Sigmoid colon (tissue), 4 donors: ENCODE results near the gene TNFAIP2.

Source experiments
- EP300 ChIP-seq, 4 donors: sonication (generic); formaldehyde crosslinking; IDR thresholded peaks; one replicate each; pipeline ENCODE4 v1.6.1; 2017; ENCODE audit warnings: antibody characterized with exemption in 4 of 4
- POLR2AphosphoS5 ChIP-seq, 4 donors: sonication (generic); formaldehyde crosslinking; IDR thresholded peaks; one replicate each; pipeline ENCODE4 v1.6.1; 2017; ENCODE audit warnings: antibody characterized with exemption in 4 of 4
- TF ChIP-seq, protein P1 (sequence below), 4 experiments: fragments of 450-650 bp in 3 of 4; fragments of 200-600 bp in 1 of 4; IDR thresholded peaks; one replicate each; pipeline ENCODE4 v1.5.1; 2016 to 2019; ENCODE audit warnings: antibody characterized with exemption in 4 of 4, mild to moderate bottlenecking in 3 of 4, moderate library complexity in 2 of 4

DNA sequence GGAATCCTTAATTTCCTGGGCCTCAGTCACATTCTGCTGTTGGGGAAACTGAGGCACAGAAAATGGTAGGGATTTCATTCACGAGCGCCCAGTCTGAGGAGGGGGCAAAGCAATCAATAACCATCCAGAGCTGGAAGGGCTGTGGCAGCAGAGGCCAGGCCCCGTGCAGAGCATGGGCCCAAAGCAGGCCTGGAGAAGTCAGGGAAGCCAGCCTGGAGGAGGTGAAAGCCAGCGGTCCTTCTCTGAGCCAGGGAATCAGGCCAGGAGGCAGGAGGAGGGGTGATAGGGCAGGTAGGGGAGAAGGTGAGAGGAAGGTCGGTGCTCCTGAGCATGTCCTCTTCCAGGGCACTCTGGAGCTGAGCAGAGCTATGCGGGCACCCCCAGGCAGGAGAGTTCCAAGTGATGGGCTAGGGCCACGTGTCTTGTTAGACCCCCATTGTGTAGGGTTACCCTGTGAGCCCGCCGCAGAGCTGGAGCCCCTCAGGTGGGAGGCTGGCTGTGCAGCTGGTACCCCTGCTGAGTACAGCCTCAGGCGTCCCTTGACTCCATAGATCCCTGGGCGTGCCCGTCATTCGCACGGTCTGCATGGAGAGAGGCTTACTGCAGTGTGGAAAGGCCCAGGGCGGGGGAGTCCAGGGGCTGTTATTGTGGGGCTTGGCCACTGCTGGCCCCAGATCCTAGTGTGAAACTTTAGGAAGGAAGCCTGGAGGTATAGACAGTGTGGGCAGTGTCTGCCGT, 4.8 kb downstream of the TNFAIP2 start:
- TF ChIP-seq EP300 (IDR thresholded peaks at IDR 0.05) (no peak), POLR2AphosphoS5 (IDR thresholded peaks at IDR 0.05) (no peak)
- TF ChIP-seq, protein P1, sequence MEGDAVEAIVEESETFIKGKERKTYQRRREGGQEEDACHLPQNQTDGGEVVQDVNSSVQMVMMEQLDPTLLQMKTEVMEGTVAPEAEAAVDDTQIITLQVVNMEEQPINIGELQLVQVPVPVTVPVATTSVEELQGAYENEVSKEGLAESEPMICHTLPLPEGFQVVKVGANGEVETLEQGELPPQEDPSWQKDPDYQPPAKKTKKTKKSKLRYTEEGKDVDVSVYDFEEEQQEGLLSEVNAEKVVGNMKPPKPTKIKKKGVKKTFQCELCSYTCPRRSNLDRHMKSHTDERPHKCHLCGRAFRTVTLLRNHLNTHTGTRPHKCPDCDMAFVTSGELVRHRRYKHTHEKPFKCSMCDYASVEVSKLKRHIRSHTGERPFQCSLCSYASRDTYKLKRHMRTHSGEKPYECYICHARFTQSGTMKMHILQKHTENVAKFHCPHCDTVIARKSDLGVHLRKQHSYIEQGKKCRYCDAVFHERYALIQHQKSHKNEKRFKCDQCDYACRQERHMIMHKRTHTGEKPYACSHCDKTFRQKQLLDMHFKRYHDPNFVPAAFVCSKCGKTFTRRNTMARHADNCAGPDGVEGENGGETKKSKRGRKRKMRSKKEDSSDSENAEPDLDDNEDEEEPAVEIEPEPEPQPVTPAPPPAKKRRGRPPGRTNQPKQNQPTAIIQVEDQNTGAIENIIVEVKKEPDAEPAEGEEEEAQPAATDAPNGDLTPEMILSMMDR (IDR thresholded peaks at IDR 0.05), result no peak
